GM19043 (cell line): Measurements from ENCODE around the gene CFAP58.
"Not testable (repeated sequence)": the region's sequence is repeated elsewhere in the genome, so short reads cannot be mapped to it uniquely, and the experiment has no call there.

ENCODE experiments used
- ATAC-seq: cut with Tn5 transposase; IDR thresholded peaks from one replicate; pipeline ENCODE4 v1.9.1; 2021; ENCODE audit warnings: low read depth; ENCODE audit not compliant: unreplicated experiment

Gene CFAP58

GRCh38 chr10:104427989-104428388 is 74.4 kb downstream of the CFAP58 start:
- ATAC-seq = no peak

- ATAC-seq = no peak
Observed at GRCh38 chr10:104429846-104430245, 76.2 kb downstream of the CFAP58 start.

DNA sequence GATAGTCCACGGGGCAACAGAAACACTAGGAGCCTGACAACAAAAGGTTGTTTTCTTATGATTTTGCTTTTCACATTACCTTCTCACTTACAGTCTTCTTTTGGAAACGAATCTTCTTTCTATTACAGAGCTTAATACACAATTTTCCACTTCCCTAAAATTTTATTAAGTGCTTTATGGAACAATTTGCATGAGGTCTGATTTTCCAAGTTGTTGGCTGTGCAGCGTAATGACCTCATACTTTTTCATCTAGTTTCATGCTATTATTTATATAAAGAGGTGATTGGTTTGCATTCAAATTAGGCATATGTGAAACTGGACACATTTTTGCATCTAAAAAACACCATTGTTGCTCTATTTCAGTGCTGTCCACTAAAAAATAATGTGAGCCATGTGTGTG is 76.7 kb downstream of the CFAP58 start:
- ATAC-seq = no peak

DNA sequence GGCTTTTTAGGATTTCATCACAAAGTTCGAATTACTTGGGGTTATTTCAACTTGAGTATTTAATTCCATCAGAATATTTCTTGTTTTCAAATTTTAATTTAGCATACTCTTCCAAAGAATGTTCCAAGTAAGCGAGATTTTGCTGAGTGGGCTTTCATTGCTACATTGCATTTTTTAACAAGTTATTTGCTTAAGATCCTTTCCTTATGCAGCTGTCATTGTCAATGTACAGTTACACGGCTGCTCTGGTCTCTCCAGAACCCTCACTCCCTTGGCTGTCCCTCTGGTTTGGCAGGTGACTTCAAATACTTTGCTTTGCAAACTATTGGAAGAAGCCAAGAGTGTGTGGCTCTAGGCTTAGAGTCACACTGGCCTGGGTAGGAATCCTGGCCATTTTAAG is 80.0 kb downstream of the CFAP58 start:
- ATAC-seq = no peak

GRCh38 chr10:104434601-104435000 is 81.0 kb downstream of the CFAP58 start:
- no peak for ATAC-seq

GRCh38 chr10:104435822-104436221 is 82.2 kb downstream of the CFAP58 start:
- no peak for ATAC-seq

GRCh38 chr10:104437226-104437625 is 83.6 kb downstream of the CFAP58 start:
- ATAC-seq = no peak

GRCh38 chr10:104440221-104440620 is 86.6 kb downstream of the CFAP58 start:
- no peak for ATAC-seq

DNA sequence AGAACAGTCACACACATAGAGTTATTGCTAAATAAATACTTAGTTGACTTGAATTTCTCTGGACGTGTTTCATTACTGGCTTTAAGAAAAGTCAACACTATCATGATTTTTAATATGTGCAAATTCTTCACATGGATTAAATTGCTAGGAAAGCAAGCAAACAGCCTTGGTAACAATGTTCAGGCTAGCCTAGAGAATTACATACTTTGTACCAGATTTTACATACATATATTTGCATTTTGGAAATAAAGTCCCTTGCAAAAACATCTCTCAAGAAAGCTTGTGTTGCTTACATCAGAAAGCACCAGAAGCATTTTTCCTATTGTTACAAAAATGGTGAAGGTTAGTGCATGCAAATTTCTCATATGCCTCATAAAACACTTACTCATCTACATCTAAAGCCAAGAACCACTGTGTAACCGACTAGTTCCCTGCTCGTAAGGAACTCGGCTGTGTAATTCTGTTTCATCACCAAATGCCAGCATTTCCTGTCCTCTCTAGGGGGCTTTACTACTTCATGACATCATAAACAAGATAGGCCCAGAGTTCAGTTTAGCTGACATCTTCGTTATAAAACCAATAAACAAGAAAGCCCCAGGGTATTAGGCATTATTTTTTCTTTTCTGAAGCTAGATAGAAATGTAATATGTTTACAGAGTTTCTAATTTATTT is 87.8 kb downstream of the CFAP58 start:
- no peak for ATAC-seq

GRCh38 chr10:104445359-104445758 is 91.7 kb downstream of the CFAP58 start:
- ATAC-seq = no peak

DNA sequence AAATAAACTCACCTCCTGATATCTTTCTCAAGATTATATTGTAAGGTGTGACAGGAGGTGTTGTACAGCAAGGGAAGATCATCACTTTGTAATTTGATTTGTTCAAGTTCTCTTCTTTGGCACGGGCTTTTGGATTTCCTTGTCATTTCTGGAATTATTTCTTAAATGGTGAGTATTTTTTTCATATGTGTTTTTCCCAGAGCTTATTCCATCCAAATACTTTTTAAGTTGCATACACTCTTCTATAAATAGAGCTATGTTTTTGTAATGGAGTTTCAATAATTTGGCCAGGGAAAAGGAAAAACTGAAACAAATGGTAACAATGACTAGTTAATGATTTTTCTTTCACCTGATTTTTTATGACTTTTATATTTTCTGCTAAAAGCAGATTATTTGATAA is 92.5 kb downstream of the CFAP58 start:
- ATAC-seq = no peak

- no peak for ATAC-seq
Observed at GRCh38 chr10:104447331-104447730, 93.7 kb downstream of the CFAP58 start.

GRCh38 chr10:104447906-104448305 is 94.3 kb downstream of the CFAP58 start:
- ATAC-seq = no peak

GRCh38 chr10:104449391-104449790 is 95.8 kb downstream of the CFAP58 start:
- ATAC-seq = no peak

DNA sequence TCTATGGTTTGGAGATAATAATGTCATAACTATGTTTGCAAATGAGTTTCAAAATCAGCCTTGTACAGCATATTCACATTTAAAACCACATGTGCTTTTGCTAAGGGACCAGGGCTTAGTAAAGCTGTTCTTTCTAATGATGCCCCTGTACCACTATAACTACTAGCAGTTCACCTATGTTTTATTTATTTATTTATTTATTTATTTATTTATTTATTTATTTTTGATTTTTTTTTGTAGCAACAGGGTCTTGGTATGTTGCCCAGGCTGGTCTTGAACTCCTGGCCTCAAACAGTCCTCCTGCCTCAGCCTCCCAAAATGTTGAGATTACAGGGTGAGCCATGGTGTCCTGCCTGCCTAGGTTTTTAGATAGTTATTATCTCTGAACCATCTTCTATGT is 96.9 kb downstream of the CFAP58 start:
- ATAC-seq = no peak

DNA sequence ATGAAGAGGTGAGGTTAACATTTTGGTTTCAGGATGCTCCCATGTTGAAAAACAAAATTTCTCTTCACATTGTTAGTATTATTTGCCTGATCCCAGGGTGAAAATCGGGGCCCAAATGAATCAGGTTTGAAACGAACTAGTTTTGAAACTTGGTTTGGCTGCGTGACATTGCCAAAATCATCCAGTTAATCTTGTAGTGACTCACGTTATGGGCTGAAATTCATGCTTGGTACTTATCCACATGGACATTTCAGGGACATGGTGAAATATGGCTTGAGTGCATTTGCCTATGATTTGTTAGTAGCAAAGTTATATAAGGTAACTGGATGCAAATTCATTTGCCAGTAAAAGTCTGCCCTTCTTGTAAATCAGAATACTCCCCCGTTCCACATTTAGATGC is 97.3 kb downstream of the CFAP58 start:
- ATAC-seq = no peak

DNA sequence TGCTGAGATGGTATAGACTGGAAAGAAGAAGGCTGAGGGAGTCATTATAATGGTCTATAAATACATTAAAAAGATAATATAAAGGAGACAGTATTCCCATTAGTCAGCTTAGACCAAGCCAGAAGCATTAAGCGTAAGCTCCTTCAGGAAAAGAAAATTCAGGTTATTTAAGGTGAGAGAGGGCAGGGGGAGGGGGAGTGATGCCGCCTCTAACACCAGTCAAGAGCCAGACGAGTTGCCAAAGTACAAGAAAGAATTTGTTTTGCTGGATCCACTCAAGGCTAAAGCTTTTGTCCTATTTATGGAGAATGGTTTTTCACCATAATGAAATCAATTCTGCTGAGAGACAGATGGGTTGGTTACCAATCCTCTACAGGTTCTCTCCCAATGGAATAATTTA is 99.3 kb downstream of the CFAP58 start:
- ATAC-seq = no peak

DNA sequence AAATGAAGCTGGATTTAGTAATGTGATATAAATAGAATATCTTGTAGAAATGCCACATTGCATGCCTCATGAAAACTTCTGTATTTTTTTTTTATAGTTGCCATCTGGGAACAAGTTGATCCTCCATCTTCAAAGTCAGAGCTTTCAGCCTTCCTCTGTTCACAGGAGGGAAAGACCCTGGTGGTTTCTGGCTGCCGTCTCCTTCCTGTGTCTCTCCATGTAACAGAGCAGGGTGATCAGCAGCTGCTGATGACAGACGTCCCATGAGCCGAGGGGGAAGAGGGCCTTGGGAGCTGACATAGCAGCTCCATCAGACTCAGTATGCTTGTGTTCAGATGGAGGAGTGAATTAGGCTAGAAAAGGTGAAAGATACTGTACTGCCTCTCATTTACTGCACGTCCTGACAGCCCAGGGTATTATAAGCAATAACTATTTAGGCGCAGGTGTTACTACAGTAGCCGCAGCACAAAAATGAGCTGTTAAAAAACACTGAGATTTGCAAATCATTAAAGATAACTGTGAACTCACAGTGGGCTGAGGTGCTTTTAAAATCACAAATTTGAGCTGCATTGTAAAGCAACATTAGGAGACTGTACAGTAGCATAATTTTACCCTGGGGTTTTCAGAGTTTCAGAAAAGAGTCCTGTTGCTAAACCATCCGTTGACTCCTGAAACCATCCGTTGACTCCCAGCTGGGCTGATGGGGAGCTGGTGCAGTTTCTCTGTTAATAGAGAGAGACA is 103.3 kb downstream of the CFAP58 start:
- ATAC-seq = no peak

DNA sequence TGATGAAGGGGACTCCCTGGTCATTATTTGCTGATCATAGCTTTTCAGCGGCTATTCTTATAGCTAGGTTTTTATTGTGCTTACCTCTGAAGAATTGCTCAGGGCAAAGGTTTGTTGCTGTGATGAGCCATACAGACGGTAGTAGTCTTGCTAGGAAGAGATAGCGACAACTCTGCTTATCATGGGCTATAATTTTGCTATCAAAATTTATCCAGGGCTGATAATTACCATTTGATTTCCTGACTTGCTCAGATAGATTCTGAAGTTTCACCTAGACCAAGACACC is 103.9 kb downstream of the CFAP58 start:
- ATAC-seq = no peak

GRCh38 chr10:104465575-104465974 is 111.9 kb downstream of the CFAP58 start:
- not testable (repeated sequence) for ATAC-seq

- ATAC-seq = not testable (repeated sequence)
Observed at GRCh38 chr10:104468818-104469217, 115.2 kb downstream of the CFAP58 start.

DNA sequence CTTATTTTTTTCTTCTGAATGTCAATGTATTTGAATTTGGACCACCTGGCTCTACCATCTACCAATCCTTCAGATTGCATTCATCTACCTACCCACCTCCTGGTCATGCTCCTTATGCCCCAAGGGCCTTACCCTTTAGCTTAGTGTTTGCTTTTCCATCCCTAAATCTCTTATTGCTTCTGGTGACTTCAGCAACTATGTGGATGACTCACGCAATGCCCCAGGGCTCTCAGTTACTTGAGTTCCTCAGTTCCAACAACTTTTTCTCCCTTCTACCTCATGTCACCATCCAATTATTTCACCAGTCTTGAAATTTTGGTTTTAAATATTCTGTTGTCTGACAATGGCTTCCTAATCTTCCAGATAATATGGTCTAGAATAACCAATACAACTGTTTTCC is 118.9 kb downstream of the CFAP58 start:
- no peak for ATAC-seq
